SKM-1 (cell line): ENCODE measurements around the gene HTR6.
"Not testable (repeated sequence)": the region's sequence is repeated elsewhere in the genome, so short reads cannot be mapped to it uniquely, and the experiment has no call there.

ENCODE experiments used
- DNase-seq: peaks from one replicate; lab custom pipeline; 2025; ENCODE audit not compliant: unreplicated experiment; lab: John Stamatoyannopoulos, UW

HTR6 gene

DNA sequence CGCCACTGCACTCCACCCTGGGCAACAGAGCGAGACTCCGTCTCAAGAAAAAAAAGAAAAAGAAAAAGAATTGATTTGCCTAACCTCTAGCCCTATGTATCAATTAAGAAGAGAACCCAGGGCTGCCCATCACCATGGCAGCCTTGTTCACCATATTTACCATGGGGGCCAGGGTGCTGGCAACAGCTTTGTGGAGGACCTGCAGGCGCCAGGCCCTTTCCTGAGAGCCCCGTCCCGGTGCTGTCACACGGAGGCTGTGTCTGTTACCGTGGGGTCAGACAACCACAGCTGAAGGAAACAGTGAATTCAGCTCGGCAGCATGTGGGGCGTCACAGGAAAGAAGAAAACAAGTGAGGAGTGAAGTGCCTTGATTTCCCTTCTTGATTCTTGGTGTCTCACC is 27.1 kb upstream of the HTR6 start:
- no peak for DNase-seq

- not testable (repeated sequence) for DNase-seq
Measured at GRCh38 chr1:19639228-19639627, 25.4 kb upstream of the HTR6 start.

GRCh38 chr1:19639999-19640362 is 24.7 kb upstream of the HTR6 start:
- DNase-seq: no peak

- no peak for DNase-seq
Measured at GRCh38 chr1:19640363-19641316, 24.0 kb upstream of the HTR6 start.

DNA sequence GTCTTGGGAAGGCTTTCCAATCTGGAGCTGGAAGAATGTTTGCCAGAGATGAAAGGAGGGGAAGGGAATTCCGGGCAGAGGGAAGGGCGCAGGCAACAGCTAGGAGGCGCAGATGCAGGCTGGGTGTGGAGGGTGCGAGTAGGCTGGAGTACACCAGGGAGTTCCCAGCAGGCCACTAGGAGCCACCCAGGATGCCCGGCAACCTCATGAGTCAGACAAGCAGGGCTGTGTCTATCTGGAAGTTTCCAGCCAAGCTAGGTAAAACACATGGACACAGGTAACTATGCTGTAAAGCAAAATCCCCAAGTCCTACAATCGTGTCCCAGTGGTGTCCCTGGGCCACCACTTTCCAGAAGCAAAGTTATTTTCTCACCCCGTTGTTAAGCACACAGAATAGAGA is 21.6 kb upstream of the HTR6 start:
- no peak for DNase-seq

- no peak for DNase-seq
Measured at GRCh38 chr1:19643602-19644394, 20.9 kb upstream of the HTR6 start, which contains the start of gene NBL1. Gene NBL1 (plus strand): TSS chr1:19644311. CDS start chr1:19655031, 10,720 bp downstream.

- DNase-seq: no peak
Measured at GRCh38 chr1:19644395-19644680, 20.3 kb upstream of the HTR6 start.

DNA sequence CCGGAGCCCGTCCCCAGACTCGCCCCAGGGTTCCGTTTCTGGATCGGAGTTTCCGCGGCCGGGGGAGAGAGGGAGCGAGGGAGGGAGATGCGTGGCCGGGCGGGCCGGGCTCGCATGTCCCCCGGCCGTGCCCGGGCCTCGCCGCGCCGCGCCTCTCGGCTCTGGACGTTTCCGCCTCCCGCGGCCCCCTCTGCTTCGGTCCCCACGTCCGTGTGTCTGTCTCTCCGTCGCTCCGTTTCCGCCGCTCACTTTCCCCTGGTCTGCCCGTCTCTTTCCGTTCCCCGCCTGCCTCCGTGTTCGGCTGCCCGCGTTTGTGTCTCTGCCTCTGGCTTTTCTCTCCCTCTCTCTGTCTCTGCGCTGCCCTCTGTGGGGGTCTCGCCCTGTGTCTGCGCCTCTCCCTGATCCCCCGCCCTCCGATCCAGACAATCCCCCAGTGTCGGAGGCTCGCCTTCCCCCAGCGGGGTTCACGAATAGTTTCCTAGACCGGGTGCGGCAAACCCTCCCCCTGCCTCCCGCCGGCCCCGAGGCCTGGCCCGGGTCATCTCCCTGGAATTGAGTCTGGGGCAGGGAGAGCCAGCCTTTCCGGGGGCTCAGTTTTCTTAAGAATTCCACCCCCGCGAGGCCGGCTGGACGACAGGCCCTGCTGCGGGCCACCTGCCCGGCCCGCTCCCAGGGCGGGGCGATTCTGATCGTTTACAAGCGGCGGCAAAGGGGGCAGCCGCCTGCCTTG is 19.8 kb upstream of the HTR6 start:
- DNase-seq: no peak

- DNase-seq: no peak
Measured at GRCh38 chr1:19645411-19646251, 19.0 kb upstream of the HTR6 start.

DNA sequence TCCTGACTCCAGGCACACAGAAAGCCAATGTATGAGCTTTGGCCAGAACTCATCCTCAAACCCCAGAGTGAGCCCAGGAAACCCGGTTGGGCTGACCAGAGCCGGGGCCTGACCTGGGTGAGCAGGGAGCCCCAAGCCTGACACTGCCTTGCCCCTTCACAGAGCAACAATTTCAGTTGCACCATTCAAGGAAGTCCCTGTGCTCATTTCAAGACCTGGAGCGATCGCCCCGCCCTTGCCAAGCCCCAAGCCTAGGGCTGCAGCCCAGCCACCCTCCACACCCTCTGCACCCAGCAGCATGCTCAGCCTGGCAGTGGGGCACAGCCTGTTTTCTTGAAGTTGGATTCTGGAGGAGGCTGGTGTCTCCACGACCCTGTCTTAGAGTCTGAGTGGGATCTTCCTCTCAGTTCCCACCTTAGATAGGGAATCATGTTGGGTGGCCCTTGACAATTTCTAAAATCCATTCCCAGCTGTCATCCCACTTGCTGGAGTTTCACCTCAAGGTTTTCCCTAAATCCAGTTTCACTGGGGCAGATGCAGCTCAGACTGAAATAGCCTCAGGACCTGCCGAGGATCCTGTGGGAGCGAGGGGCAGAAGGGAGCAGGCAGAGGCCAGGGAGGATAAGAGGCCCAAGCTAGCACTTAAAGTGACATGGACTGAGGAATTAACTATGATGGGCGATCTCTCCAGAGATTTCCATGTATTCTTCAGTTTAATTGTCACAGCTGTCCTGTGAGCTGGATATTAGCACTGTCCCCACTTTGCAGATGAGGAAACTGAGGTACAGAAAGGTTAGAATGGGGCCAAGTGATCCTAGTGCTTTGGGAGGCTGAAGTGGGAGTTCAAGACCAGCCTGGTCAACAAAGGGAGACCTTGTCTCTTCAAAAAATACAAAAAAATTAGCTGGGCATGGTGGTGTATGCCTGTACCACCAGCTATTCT is 18.0 kb upstream of the HTR6 start:
- DNase-seq: no peak

- DNase-seq: no peak
Measured at GRCh38 chr1:19647643-19648042, 17.0 kb upstream of the HTR6 start.

DNA sequence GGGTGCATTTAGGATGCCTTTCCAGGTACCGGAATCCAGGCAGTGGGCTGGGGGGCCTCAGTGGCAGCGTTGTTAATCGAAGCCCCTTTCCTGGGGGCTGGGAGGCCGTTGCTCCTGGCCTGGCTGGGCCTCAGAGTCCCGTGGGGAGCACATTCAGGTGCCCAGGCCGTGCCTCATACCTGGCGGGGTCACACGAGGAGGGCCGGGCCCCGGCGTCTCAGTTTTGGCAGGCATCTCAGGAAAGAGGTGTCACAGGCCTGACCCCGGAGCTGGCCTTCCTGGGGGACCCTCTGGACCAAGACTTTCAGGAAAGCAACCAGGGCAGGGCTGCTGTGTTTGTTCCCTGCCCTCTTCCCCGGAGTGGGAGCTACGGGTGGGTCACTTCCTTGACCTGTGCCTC is 16.4 kb upstream of the HTR6 start:
- DNase-seq: no peak

- DNase-seq: no peak
Measured at GRCh38 chr1:19648689-19649088, 16.0 kb upstream of the HTR6 start.

DNA sequence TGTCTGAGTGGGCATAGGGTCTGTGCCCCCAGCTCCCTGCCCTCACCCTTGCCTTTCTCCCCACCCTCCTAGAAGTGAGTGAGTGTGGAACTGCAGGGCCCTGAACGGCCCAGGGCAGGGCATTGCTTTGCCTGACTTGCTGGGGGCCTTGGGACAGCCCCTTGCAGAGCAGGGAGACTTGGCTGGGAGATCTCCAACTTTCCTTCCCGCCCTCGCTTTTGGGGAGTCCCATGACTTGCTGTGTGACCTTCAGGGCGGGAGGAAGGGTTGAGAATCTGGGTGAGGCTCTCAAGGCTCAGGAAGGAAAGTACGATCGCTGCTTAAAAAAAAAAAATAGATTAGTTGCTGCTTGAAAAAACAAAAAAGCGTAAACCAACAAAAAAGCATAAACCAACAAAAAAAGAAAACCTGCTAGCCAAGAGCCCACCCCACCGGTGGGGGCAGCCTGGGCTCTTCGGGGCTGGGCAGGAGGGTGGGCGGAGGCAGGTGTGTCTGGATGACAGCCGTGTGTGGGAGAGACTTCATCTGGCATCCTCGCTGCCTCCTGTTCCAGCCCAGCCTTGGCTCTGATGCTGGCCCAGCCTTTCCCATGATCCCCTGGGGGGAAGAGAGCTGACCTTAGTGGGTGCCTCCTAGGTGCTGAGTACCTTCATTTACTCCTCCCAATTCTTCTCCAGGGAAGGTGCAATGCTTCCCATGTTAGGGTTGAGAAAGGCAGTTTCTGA is 14.1 kb upstream of the HTR6 start:
- no peak for DNase-seq

- no peak for DNase-seq
Measured at GRCh38 chr1:19651141-19651737, 13.4 kb upstream of the HTR6 start.

- DNase-seq: no peak
Measured at GRCh38 chr1:19654386-19654785, 10.3 kb upstream of the HTR6 start.

- DNase-seq: no peak
Measured at GRCh38 chr1:19654886-19655717, 9.6 kb upstream of the HTR6 start.

DNA sequence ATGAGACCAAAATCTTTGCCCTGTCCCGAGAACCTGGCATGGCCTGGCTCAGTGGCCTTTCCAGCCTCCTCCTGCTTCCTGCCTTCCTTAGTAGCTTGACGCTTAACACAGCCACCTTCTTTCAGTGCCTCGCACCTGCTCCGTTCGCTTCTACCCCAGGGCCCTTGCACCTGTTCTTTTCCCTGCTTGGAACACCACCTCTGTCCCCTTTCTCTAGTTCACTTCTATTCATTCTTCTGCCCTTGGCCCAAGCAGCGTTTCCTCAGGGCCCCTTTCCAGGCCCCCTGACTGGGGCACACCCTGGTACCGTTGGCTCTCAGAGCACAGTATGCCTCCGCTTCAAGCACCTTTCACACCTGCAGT is 9.0 kb upstream of the HTR6 start:
- DNase-seq: no peak
